Progenitor cell of endocrine pancreas (in vitro differentiated cells): ENCODE data around the gene GAN. TPM values are rescaled to one million over a fixed set of nuclear protein-coding genes. Genes with fewer than 3 reads are reported as not detected.

ENCODE experiments used
- DNase-seq: peaks from one replicate; pipeline ENCODE4 v3.0.0; 2021; ENCODE audit warnings: low spot score; ENCODE audit not compliant: unreplicated experiment
- H3K27ac Mint-ChIP-seq: 2 replicates; pipeline ENCODE4 v1.8.0; 2021; ENCODE audit warnings: mild to moderate bottlenecking, moderate library complexity, mixed read lengths
- H3K27me3 Mint-ChIP-seq: 2 replicates; pipeline ENCODE4 v1.8.0; 2021; ENCODE audit warnings: mixed read lengths
- H3K36me3 Mint-ChIP-seq: 2 replicates; pipeline ENCODE4 v1.8.0; 2022; ENCODE audit warnings: mixed read lengths; ENCODE audit not compliant: insufficient read depth
- H3K4me1 Mint-ChIP-seq: 2 replicates; pipeline ENCODE4 v1.8.0; 2021; ENCODE audit warnings: low read depth, mixed read lengths
- H3K4me3 Mint-ChIP-seq: 2 replicates; pipeline ENCODE4 v1.8.0; 2021; ENCODE audit warnings: low read depth, mild to moderate bottlenecking, moderate library complexity, mixed read lengths
- H3K9me3 Mint-ChIP-seq: 2 replicates; pipeline ENCODE4 v1.8.0; 2021; ENCODE audit warnings: low read depth, mixed read lengths
- CTCF ChIP-seq: fragments of 200-600 bp; sonication (generic); IDR thresholded peaks from one replicate; pipeline ENCODE4 v1.5.0; 2021; ENCODE audit warnings: antibody characterized with exemption, mild to moderate bottlenecking; ENCODE audit not compliant: unreplicated experiment
- total RNA-seq: library from RNA; stranded (reverse); gene quantifications from 2 replicates; pipeline ENCODE4 v1.2.1, GENCODE V29; 2021

The GAN gene
- total RNA-seq, 1 donor from 2014 or later, result 14.0 TPM

GRCh38 chr16:81435103-81435502 lies 120.3 kb downstream of the GAN start:
- DNase-seq, result no peak
- H3K4me3 Mint-ChIP-seq, result no peak overlapping the region
- no peaks in the 10 kb centered on the region for H3K36me3 Mint-ChIP-seq
- no peak overlapping the region for H3K27ac Mint-ChIP-seq
- H3K4me1 Mint-ChIP-seq, result peaks cover 5% of the 10 kb centered on the region
- peaks cover 22% of the 10 kb centered on the region for H3K27me3 Mint-ChIP-seq
- no peak for TF ChIP-seq CTCF
- H3K9me3 Mint-ChIP-seq, result no peaks in the 10 kb centered on the region

- Mint-ChIP-seq H3K27me3 (peaks cover 24% of the 10 kb centered on the region), H3K4me1 (peaks cover 5% of the 10 kb centered on the region), H3K4me3 (no peak overlapping the region), H3K9me3 (no peaks in the 10 kb centered on the region), H3K36me3 (no peaks in the 10 kb centered on the region), H3K27ac (no peak overlapping the region)
- DNase-seq, result no peak
- TF ChIP-seq CTCF, result no peak
These were observed 120.8 kb downstream of the GAN start for GRCh38 chr16:81435567-81435966.

- no peak for TF ChIP-seq CTCF
- no peak overlapping the region for H3K27ac Mint-ChIP-seq
- H3K36me3 Mint-ChIP-seq, result no peaks in the 10 kb centered on the region
- DNase-seq, result no peak
- H3K4me1 Mint-ChIP-seq, result peaks cover 3% of the 10 kb centered on the region
- H3K9me3 Mint-ChIP-seq, result no peaks in the 10 kb centered on the region
- peaks cover 32% of the 10 kb centered on the region for H3K27me3 Mint-ChIP-seq
- H3K4me3 Mint-ChIP-seq, result no peak overlapping the region
These were observed 121.6 kb downstream of the GAN start for GRCh38 chr16:81436386-81436785.

- no peak for DNase-seq
- no peak for TF ChIP-seq CTCF
- H3K36me3 Mint-ChIP-seq, result no peaks in the 10 kb centered on the region
- peaks cover 3% of the 10 kb centered on the region for H3K4me1 Mint-ChIP-seq
- no peaks in the 10 kb centered on the region for H3K9me3 Mint-ChIP-seq
- H3K27ac Mint-ChIP-seq, result no peak overlapping the region
- H3K27me3 Mint-ChIP-seq, result peaks cover 45% of the 10 kb centered on the region
- H3K4me3 Mint-ChIP-seq, result no peak overlapping the region
These were observed 123.1 kb downstream of the GAN start for GRCh38 chr16:81437865-81438264.

Other genes starting within 250 kb of the GAN start
- gene C16orf46, start 237.7 kb upstream of the GAN start, total RNA-seq, result 2.9 and 3.8 TPM in 2 replicates
- 57.0 and 58.9 TPM in 2 replicates for gene GCSH, start 218.6 kb upstream of the GAN start, total RNA-seq
- gene BCO1, start 76.3 kb upstream of the GAN start, total RNA-seq, result 2.2 and 3.3 TPM in 2 replicates
- 62.5 and 62.7 TPM in 2 replicates for gene CMIP, start 129.8 kb downstream of the GAN start, total RNA-seq